Endothelial cell of umbilical vein (primary cell): Measurements from ENCODE around the gene PLCXD3. TPM values are rescaled to one million over a fixed set of nuclear protein-coding genes. Genes with fewer than 3 reads are reported as not detected.

Source experiments
- BruUV-seq: library from RNA; stranded (reverse); fragments of 400-500 nt; replicated peaks from 2 replicates; lab custom pipeline; 2021; lab: Mats Ljungman, UMichigan
- CTCF ChIA-PET: fragments of 300-600, 350-600 bp; sonication (Branson Sonifier 250); formaldehyde crosslinking; loops from one replicate; lab custom pipeline; 2021; ENCODE audit warnings: antibody characterized with exemption, inconsistent platforms; lab: Charles Lee
- POLR2A ChIA-PET: fragments of 300-600, 350-600 bp; sonication (Branson Sonifier 250); formaldehyde crosslinking; loops from one replicate; lab custom pipeline; 2021; ENCODE audit warnings: antibody characterized with exemption, inconsistent platforms; lab: Charles Lee
- DNase-seq: peaks from one replicate; pipeline ENCODE4 v3.0.0-alpha.2; 2011; ENCODE audit warnings: low read depth, low spot score
- FAIRE-seq: peaks from 2 replicates; lab custom pipeline; 2011; peaks lifted over from hg19 to GRCh38; lab: Jason Lieb, UNC
- H2AFZ ChIP-seq: 2 replicates; pipeline ENCODE4 v1.6.0; 2012; ENCODE audit warnings: low read depth, low read length, control low read depth, inconsistent platforms
- H3K27ac ChIP-seq: 2 replicates; pipeline ENCODE4 v1.5.1; 2011; ENCODE audit warnings: low read depth, mild to moderate bottlenecking, control low read depth, low read length, moderate library complexity; ENCODE audit not compliant: insufficient read depth
- H3K27me3 ChIP-seq, 2 experiments: 2 replicates each; pipeline versions ENCODE4 v1.6.0 to v1.6.1; 2011; ENCODE audit warnings: low read length in 2 of 2, mixed read lengths in 1 of 2; ENCODE audit not compliant: control insufficient read depth in 2 of 2, insufficient read depth in 2 of 2
- H3K36me3 ChIP-seq, 2 experiments: 2 replicates in 1 of 2; 3 replicates in 1 of 2; pipeline ENCODE4 v1.5.1; 2011; ENCODE audit warnings: low read length in 2 of 2, mild to moderate bottlenecking in 1 of 2, moderate library complexity in 1 of 2; ENCODE audit not compliant: control insufficient read depth in 2 of 2, insufficient read depth in 2 of 2; ENCODE audit errors: extremely low read depth in 1 of 2
- H3K4me1 ChIP-seq: 3 replicates; pipeline ENCODE4 v1.5.1; 2011; ENCODE audit warnings: mild to moderate bottlenecking, low read length; ENCODE audit not compliant: control insufficient read depth, insufficient read depth; ENCODE audit errors: extremely low read depth
- H3K4me2 ChIP-seq: 2 replicates; pipeline ENCODE4 v1.6.1; 2011; ENCODE audit warnings: low read length, control low read depth, mixed read lengths; ENCODE audit not compliant: insufficient read depth
- H3K4me3 ChIP-seq, 3 experiments: fragments of 200-600 bp in 1 of 3; sonication (generic), shearing (Covaris generic) in 1 of 3; replicated peaks in 1 of 3; 2 replicates each; pipeline ENCODE4 v1.5.1; 2011 to 2016; ENCODE audit warnings: control low read depth in 3 of 3, low read length in 3 of 3, mild to moderate bottlenecking in 2 of 3, inconsistent platforms in 1 of 3, low read depth in 1 of 3, moderate library complexity in 1 of 3; ENCODE audit not compliant: insufficient read depth in 1 of 3
- H3K79me2 ChIP-seq: 2 replicates; pipeline ENCODE4 v1.6.0; 2012; ENCODE audit warnings: low read length, inconsistent platforms; ENCODE audit not compliant: control insufficient read depth, insufficient read depth
- H3K9ac ChIP-seq: replicated peaks from 2 replicates; pipeline ENCODE3; 2011; ENCODE audit warnings: low read length, control low read depth; ENCODE audit not compliant: insufficient read depth; ENCODE audit errors: extremely low read depth
- H3K9me1 ChIP-seq: replicated peaks from 3 replicates; pipeline ENCODE4 v1.6.0; 2011; ENCODE audit warnings: mild to moderate bottlenecking, low read length; ENCODE audit not compliant: control insufficient read depth, insufficient read depth; ENCODE audit errors: extremely low read depth
- H3K9me3 ChIP-seq: replicated peaks from 2 replicates; pipeline ENCODE4 v1.5.1; 2012; ENCODE audit warnings: low read length, inconsistent platforms; ENCODE audit not compliant: control insufficient read depth, insufficient read depth
- H4K20me1 ChIP-seq: replicated peaks from 2 replicates; pipeline ENCODE3; 2011; ENCODE audit warnings: mild to moderate bottlenecking, low read length; ENCODE audit not compliant: control insufficient read depth, insufficient read depth; ENCODE audit errors: extremely low read depth
- CTCF ChIP-seq, 2 donors: IDR thresholded peaks; 1 replicate in 1 of 2; 2 replicates in 1 of 2; pipeline ENCODE4 v1.5.1; 2011; ENCODE audit warnings: low read length in 2 of 2, mild to moderate bottlenecking in 2 of 2, moderate library complexity in 2 of 2, control low read depth in 1 of 2, inconsistent platforms in 1 of 2, low read depth in 1 of 2; ENCODE audit not compliant: insufficient read depth in 1 of 2; ENCODE audit errors: extremely low read depth in 1 of 2
- EZH2 ChIP-seq: IDR thresholded peaks from 2 replicates; pipeline ENCODE4 v1.6.1; 2012; ENCODE audit warnings: borderline replicate concordance, low read depth, mild to moderate bottlenecking, moderate library complexity, low read length, inconsistent platforms; ENCODE audit not compliant: severe bottlenecking
- GATA2 ChIP-seq: IDR thresholded peaks from 2 replicates; pipeline ENCODE4 v1.7.0; 2011; ENCODE audit warnings: low read depth, mild to moderate bottlenecking, moderate library complexity, mixed read lengths, low read length; ENCODE audit not compliant: insufficient read length, insufficient read depth
- JUN ChIP-seq: IDR thresholded peaks from 2 replicates; pipeline ENCODE4 v1.6.1; 2011; ENCODE audit warnings: borderline replicate concordance, low read depth; ENCODE audit not compliant: insufficient read length, insufficient read depth
- MAX ChIP-seq: IDR thresholded peaks from 2 replicates; pipeline ENCODE4 v1.6.1; 2011; ENCODE audit not compliant: insufficient read depth, insufficient read length
- MYC ChIP-seq: IDR thresholded peaks from one replicate; pipeline ENCODE4 v1.6.1; 2011; ENCODE audit warnings: mild to moderate bottlenecking, low read depth, low read length
- POLR2A ChIP-seq: IDR thresholded peaks from 2 replicates; pipeline ENCODE4 v1.6.1; 2012; ENCODE audit warnings: low read depth, mild to moderate bottlenecking, control low read depth, low read length
- dilution Hi-C: fragments of 300-500 bp; cut with MboI; formaldehyde crosslinking; loops from one replicate; pipeline ENCODE4 v1.15.0; 2019; ENCODE audit warnings: low sequenced_read_pairs; ENCODE audit not compliant: extremely low pct_ligation_motif_present
- intact Hi-C: fragments of 100-400 bp; cut with micrococcal nuclease; formaldehyde crosslinking; loops from one replicate; pipeline ENCODE4 v1.10.0; 2022
- polyA plus RNA-seq, 4 experiments: library from polyadenylated mRNA; depleted of rRNA in 3 of 4; stranded (reverse) in 3 of 4; unstranded in 1 of 4; fragments of >200 nt; gene quantifications; 2 replicates each; pipeline versions ENCODE4 v1.2.1 to v1.2.3, GENCODE V29; 2011 to 2012; ENCODE audit warnings: missing spikeins in 1 of 4
- total RNA-seq: library from RNA; stranded (reverse); gene quantifications from 2 replicates; pipeline ENCODE4 v1.2.3, GENCODE V29; 2021

PLCXD3 gene
- total and polyA plus RNA-seq, 2 donors (not counting 3 experiments of a cell fraction or from before 2014, with no cell fraction given), result not detected

GRCh38 chr5:41403846-41404245 lies 106.6 kb downstream of the PLCXD3 start:
- Histone ChIP-seq H4K20me1 (no peaks in the 10 kb centered on the region), H2AFZ (no peak overlapping the region), H3K4me3 (no peak overlapping the region), H3K9me1 (no peaks in the 10 kb centered on the region), H3K79me2 (no peaks in the 10 kb centered on the region), H3K4me1 (no peaks in the 10 kb centered on the region), H3K36me3 (no peaks in the 10 kb centered on the region), H3K9ac (no peak overlapping the region), H3K9me3 (no peaks in the 10 kb centered on the region), H3K4me2 (no peak overlapping the region), H3K27ac (no peak overlapping the region), H3K27me3 (no peaks in the 10 kb centered on the region)
- FAIRE-seq, result no peak
- no TSS peak for BruUV-seq
- CTCF ChIA-PET, result no interaction called here
- dilution Hi-C loops, result no loop called here
- intact Hi-C loops, result no loop called here
- no peak for DNase-seq
- TF ChIP-seq EZH2 (no peak), POLR2A (no peak), MYC (no peak), MAX (no peak), JUN (no peak), CTCF (IDR thresholded peaks at IDR 0.05; ENCODE audit: extremely low read depth in 1 of 2, insufficient read depth in 1 of 2, low read depth in 1 of 2, low read length in 2 of 2) (no peak), GATA2 (no peak)
- POLR2A ChIA-PET, result no interaction called here
